Colonic mucosa (tissue), 4 donors: ENCODE measurements around the gene KCNC3. TPM values are rescaled to one million over a fixed set of nuclear protein-coding genes. Genes with fewer than 3 reads are reported as not detected.

Source experiments
- DNase-seq: peaks from one replicate; pipeline ENCODE4 v3.0.0-alpha.2; 2020
- H3K27ac ChIP-seq: fragments of 200-600 bp; one replicate; pipeline ENCODE4 v1.8.0; 2021
- H3K27me3 ChIP-seq: fragments of 200-600 bp; one replicate; pipeline ENCODE4 v1.8.0; 2021
- H3K36me3 ChIP-seq: fragments of 200-600 bp; one replicate; pipeline ENCODE4 v1.8.0; 2021
- H3K4me1 ChIP-seq: fragments of 200-600 bp; one replicate; pipeline ENCODE4 v1.8.0; 2021; ENCODE audit warnings: mild to moderate bottlenecking
- H3K4me3 ChIP-seq: fragments of 200-600 bp; one replicate; pipeline ENCODE4 v1.8.0; 2021
- H3K9ac ChIP-seq, 2 donors: one replicate each; pipeline ENCODE4 v1.7.0; 2013; ENCODE audit warnings: control low read depth in 2 of 2, low read depth in 2 of 2, low read length in 2 of 2
- H3K9me3 ChIP-seq: fragments of 200-600 bp; one replicate; pipeline ENCODE4 v1.8.0; 2021
- intact Hi-C: fragments of 100-400 bp; cut with DNase I; formaldehyde crosslinking; loops from one replicate; pipeline ENCODE4 v1.14.1; 2022
- total RNA-seq, 2 donors: library from RNA; stranded (reverse); fragmentation: NEBNext Ultra II Directional in 1 of 2; extraction: Animal tissue kit (Norgen Biotek cat#: 25700) in 1 of 2; gene quantifications; one replicate each; pipeline ENCODE4 v1.2.1, GENCODE V29; 2021
- TF ChIP-seq, protein P1 (sequence below): fragments of 200-600 bp; IDR thresholded peaks from one replicate; pipeline ENCODE4 v1.8.0; 2022; ENCODE audit warnings: antibody characterized with exemption, mild to moderate bottlenecking
- donor health status: healthy.
- donor health status: DM: no; HTN: no; CAD: no.
- donor health status: DM: no; HTN: no; CAD: no.

Gene KCNC3
- total RNA-seq, 2 donors from 2014 or later = 0.61 to 1.0 TPM

DNA sequence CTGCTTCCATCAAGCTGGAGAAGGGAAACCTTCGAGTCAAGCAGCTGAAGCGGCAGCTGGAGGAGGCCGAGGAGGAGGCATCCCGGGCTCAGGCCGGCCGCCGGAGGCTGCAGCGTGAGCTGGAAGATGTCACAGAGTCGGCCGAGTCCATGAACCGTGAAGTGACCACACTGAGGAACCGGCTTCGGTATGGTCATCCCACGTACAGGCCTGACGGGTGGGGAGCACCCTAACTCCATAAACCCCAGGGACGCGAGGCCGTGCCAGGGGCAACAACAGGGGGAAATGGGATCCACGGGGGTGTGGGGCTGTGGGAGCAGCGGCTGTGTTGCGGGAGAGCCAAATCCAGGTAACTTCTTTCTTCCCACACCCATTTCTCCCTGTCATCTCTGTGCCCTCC is 20.2 kb downstream of the KCNC3 start:
- Histone ChIP-seq H3K4me1 (no peaks in the 10 kb centered on the region), H3K9me3 (no peaks in the 10 kb centered on the region), H3K27ac (no peak overlapping the region), H3K4me3 (no peak overlapping the region), H3K9ac (no peak overlapping the region), H3K27me3 (peaks cover 11% of the 10 kb centered on the region), H3K36me3 (peaks cover 3% of the 10 kb centered on the region)
- TF ChIP-seq, protein P1, sequence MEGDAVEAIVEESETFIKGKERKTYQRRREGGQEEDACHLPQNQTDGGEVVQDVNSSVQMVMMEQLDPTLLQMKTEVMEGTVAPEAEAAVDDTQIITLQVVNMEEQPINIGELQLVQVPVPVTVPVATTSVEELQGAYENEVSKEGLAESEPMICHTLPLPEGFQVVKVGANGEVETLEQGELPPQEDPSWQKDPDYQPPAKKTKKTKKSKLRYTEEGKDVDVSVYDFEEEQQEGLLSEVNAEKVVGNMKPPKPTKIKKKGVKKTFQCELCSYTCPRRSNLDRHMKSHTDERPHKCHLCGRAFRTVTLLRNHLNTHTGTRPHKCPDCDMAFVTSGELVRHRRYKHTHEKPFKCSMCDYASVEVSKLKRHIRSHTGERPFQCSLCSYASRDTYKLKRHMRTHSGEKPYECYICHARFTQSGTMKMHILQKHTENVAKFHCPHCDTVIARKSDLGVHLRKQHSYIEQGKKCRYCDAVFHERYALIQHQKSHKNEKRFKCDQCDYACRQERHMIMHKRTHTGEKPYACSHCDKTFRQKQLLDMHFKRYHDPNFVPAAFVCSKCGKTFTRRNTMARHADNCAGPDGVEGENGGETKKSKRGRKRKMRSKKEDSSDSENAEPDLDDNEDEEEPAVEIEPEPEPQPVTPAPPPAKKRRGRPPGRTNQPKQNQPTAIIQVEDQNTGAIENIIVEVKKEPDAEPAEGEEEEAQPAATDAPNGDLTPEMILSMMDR = no peak
- no peak for DNase-seq
- intact Hi-C loops = no loop called here

GRCh38 chr19:50303558-50303957 is 25.6 kb downstream of the KCNC3 start:
- no peak for DNase-seq
- Histone ChIP-seq H3K27ac (no peak overlapping the region), H3K9me3 (no peaks in the 10 kb centered on the region), H3K36me3 (peaks cover 3% of the 10 kb centered on the region), H3K27me3 (no peaks in the 10 kb centered on the region), H3K4me1 (no peaks in the 10 kb centered on the region), H3K9ac (no peak overlapping the region), H3K4me3 (no peak overlapping the region)
- TF ChIP-seq, protein P1 = no peak
- intact Hi-C loops = no loop called here

DNA sequence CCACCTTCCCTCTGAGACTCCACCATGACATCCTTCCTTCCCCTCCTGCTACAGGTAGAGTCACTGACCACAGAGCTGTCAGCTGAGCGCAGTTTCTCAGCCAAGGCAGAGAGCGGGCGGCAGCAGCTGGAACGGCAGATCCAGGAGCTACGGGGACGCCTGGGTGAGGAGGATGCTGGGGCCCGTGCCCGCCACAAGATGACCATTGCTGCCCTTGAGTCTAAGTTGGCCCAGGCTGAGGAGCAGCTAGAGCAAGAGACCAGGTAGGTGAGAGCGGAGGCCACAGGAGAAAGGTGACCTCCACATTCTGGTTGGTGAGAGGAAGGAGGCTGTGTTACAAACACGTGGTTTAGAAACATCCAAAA is 27.6 kb downstream of the KCNC3 start:
- H3K4me1 ChIP-seq = no peaks in the 10 kb centered on the region
- no peaks in the 10 kb centered on the region for H3K9me3 ChIP-seq
- no peak for DNase-seq
- no peak overlapping the region for H3K4me3 ChIP-seq
- H3K36me3 ChIP-seq = no peaks in the 10 kb centered on the region
- no peaks in the 10 kb centered on the region for H3K27me3 ChIP-seq
- TF ChIP-seq, protein P1 = no peak
- no peak overlapping the region for H3K27ac ChIP-seq
- intact Hi-C loops = no loop called here
- no peak overlapping the region for H3K9ac ChIP-seq

GRCh38 chr19:50300814-50301606 is 28.2 kb downstream of the KCNC3 start:
- TF ChIP-seq, protein P1 = no peak
- no peak overlapping the region for H3K4me3 ChIP-seq
- H3K36me3 ChIP-seq = no peaks in the 10 kb centered on the region
- no peak overlapping the region for H3K9ac ChIP-seq
- DNase-seq = no peak
- no peaks in the 10 kb centered on the region for H3K27me3 ChIP-seq
- no peaks in the 10 kb centered on the region for H3K9me3 ChIP-seq
- no peak overlapping the region for H3K27ac ChIP-seq
- no peaks in the 10 kb centered on the region for H3K4me1 ChIP-seq
- intact Hi-C loops = no loop called here

- intact Hi-C loops = no loop called here
- Histone ChIP-seq H3K4me1 (no peaks in the 10 kb centered on the region), H3K36me3 (no peaks in the 10 kb centered on the region), H3K27ac (no peak overlapping the region), H3K9me3 (no peaks in the 10 kb centered on the region), H3K4me3 (no peak overlapping the region), H3K27me3 (no peaks in the 10 kb centered on the region), H3K9ac (no peak overlapping the region)
- no peak for DNase-seq
- TF ChIP-seq, protein P1 = no peak
Measured at GRCh38 chr19:50300051-50300450, 29.1 kb downstream of the KCNC3 start.
